NCI-H1436 (cell line): ENCODE data around the gene TACC3.

ENCODE experiments used
- DNase-seq: peaks from one replicate; lab custom pipeline; 2025; lab: John Stamatoyannopoulos, UW

Gene TACC3

GRCh38 chr4:1723131-1723801 lies 1.9 kb downstream of the TACC3 start:
- DNase-seq = no peak

GRCh38 chr4:1725521-1725920 lies 4.2 kb downstream of the TACC3 start:
- no peak for DNase-seq

GRCh38 chr4:1726146-1726934 lies 5.0 kb downstream of the TACC3 start:
- DNase-seq = peak; percentile 72

GRCh38 chr4:1727117-1728031 lies 6.1 kb downstream of the TACC3 start:
- no peak for DNase-seq

GRCh38 chr4:1728061-1728980 lies 7.0 kb downstream of the TACC3 start:
- no peak for DNase-seq

- DNase-seq = no peak
Observed at GRCh38 chr4:1730532-1731135, 9.3 kb downstream of the TACC3 start.

GRCh38 chr4:1731180-1731579 lies 9.9 kb downstream of the TACC3 start:
- DNase-seq = no peak

- no peak for DNase-seq
Observed at GRCh38 chr4:1732911-1733310, 11.6 kb downstream of the TACC3 start.

- no peak for DNase-seq
Observed at GRCh38 chr4:1735215-1735614, 13.9 kb downstream of the TACC3 start.

GRCh38 chr4:1736812-1737211 lies 15.5 kb downstream of the TACC3 start:
- no peak for DNase-seq

GRCh38 chr4:1737666-1738065 lies 16.3 kb downstream of the TACC3 start:
- DNase-seq = no peak

- DNase-seq = no peak
Observed at GRCh38 chr4:1738410-1738809, 17.1 kb downstream of the TACC3 start.

- no peak for DNase-seq
Observed at GRCh38 chr4:1739358-1739757, 18.0 kb downstream of the TACC3 start.

GRCh38 chr4:1740021-1740545 lies 18.8 kb downstream of the TACC3 start:
- DNase-seq = no peak

GRCh38 chr4:1741208-1741607 lies 19.9 kb downstream of the TACC3 start:
- no peak for DNase-seq

- no peak for DNase-seq
Observed at GRCh38 chr4:1743551-1743950, 22.2 kb downstream of the TACC3 start.

- DNase-seq = no peak
Observed at GRCh38 chr4:1743975-1744374, 22.7 kb downstream of the TACC3 start.

GRCh38 chr4:1744552-1744951 lies 23.2 kb downstream of the TACC3 start:
- no peak for DNase-seq

- DNase-seq = no peak
Observed at GRCh38 chr4:1745165-1745564, 23.8 kb downstream of the TACC3 start.

GRCh38 chr4:1745697-1746096 lies 24.4 kb downstream of the TACC3 start:
- no peak for DNase-seq

- peak; percentile 82 for DNase-seq
Observed at GRCh38 chr4:1746265-1746691, 25.0 kb downstream of the TACC3 start.
